ENCODE data around the gene RPP25L.

DNA sequence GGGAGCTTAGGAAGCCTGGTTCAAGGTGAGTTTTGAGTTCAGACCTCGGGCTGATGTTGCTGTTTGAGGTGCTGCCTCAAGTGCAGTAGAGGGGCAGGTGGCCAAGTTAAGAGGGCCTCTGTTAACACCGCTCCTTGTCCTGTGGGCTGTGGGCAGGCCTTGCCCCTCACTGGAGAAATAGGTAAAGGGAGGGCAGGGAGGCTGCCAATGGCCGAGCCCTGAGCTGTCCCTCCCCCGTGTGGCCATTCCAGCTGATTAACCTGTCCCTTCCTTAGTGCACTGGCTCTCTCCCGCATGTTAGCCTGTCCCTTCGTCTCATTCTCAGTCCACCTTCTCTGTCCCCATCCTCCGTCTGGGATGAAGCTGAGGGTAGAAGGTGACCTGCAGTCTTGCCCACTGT lies 43.8 kb downstream of the RPP25L start:
- TF ChIP-seq NBN (IDR thresholded peaks at IDR 0.05; ENCODE audit: low read depth), result no peak
- no peak for TF ChIP-seq POLR2A (conservative IDR thresholded peaks at IDR 0.05)
- TF ChIP-seq DIDO1 (tag; IDR thresholded peaks at IDR 0.05; ENCODE audit: low read depth), result no peak
- no peak for TF ChIP-seq MYBL2 (IDR thresholded peaks at IDR 0.05; ENCODE audit: low read depth)
- no peak for TF ChIP-seq MYBL2 (CRISPR knock-in tag; IDR thresholded peaks at IDR 0.05; ENCODE audit: borderline replicate concordance)
- no peak for TF ChIP-seq ZNF384 (IDR thresholded peaks at IDR 0.05; ENCODE audit: low read depth, low read length)
- no peak for TF ChIP-seq TOE1 (IDR thresholded peaks at IDR 0.05; ENCODE audit: borderline replicate concordance)
- no peak for TF ChIP-seq TOE1 (CRISPR knock-in tag; IDR thresholded peaks at IDR 0.05; ENCODE audit: borderline replicate concordance, low read depth)

All from K562 (cell line).